Caco-2 (cell line): Measurements from ENCODE around the gene PUDP. TPM values are rescaled to one million over a fixed set of nuclear protein-coding genes. Genes with fewer than 3 reads are reported as not detected.

Experiments
- BruUV-seq: library from RNA; stranded (reverse); fragments of 400-500 nt; replicated peaks from 2 replicates; lab custom pipeline; 2021; lab: Mats Ljungman, UMichigan
- CTCF ChIA-PET: fragments of 300-600 bp; sonication (Branson Sonifier 250); formaldehyde crosslinking; loops from one replicate; lab custom pipeline; 2022; ENCODE audit warnings: antibody characterized with exemption; lab: Charles Lee
- POLR2A ChIA-PET: fragments of 300-600 bp; sonication (Branson Sonifier 250); formaldehyde crosslinking; loops from one replicate; lab custom pipeline; 2022; ENCODE audit warnings: antibody characterized with exemption; lab: Charles Lee
- DNase-seq, 2 experiments: peaks; one replicate each; pipeline versions ENCODE4 v3.0.0 to v3.0.0-alpha.2; 2020 to 2022
- H3K27me3 ChIP-seq: replicated peaks from 2 replicates; pipeline ENCODE4 v1.6.0; 2011; ENCODE audit warnings: low read length; ENCODE audit not compliant: control insufficient read depth, insufficient read depth
- H3K36me3 ChIP-seq: 2 replicates; pipeline ENCODE4 v1.5.1; 2011; ENCODE audit warnings: low read length; ENCODE audit not compliant: control insufficient read depth, insufficient read depth
- H3K4me1 ChIP-seq: fragments of 250-450 bp; sonication (Bioruptor Pico); 2 replicates; pipeline ENCODE4 v1.5.1; 2020; ENCODE audit warnings: mild to moderate bottlenecking
- H3K4me3 ChIP-seq: 2 replicates; pipeline ENCODE4 v1.5.1; 2011; ENCODE audit warnings: low read depth, mild to moderate bottlenecking, control low read depth, low read length
- H3K9me3 ChIP-seq: fragments of 250-450 bp; sonication (Bioruptor Pico); 2 replicates; pipeline ENCODE4 v1.5.1; 2020; ENCODE audit warnings: mild to moderate bottlenecking, moderate library complexity
- H3K27ac Mint-ChIP-seq: one replicate; pipeline ENCODE4 v1.8.0; 2022; ENCODE audit warnings: mixed read lengths; ENCODE audit not compliant: unreplicated experiment
- H3K27me3 Mint-ChIP-seq: one replicate; pipeline ENCODE4 v1.8.0; 2022; ENCODE audit warnings: mixed read lengths; ENCODE audit not compliant: insufficient read depth, unreplicated experiment
- H3K36me3 Mint-ChIP-seq: one replicate; pipeline ENCODE4 v1.8.0; 2022; ENCODE audit warnings: mild to moderate bottlenecking, mixed read lengths; ENCODE audit not compliant: insufficient read depth, unreplicated experiment
- H3K4me1 Mint-ChIP-seq: one replicate; pipeline ENCODE4 v1.8.0; 2022; ENCODE audit warnings: low read depth, mixed read lengths; ENCODE audit not compliant: unreplicated experiment
- H3K4me3 Mint-ChIP-seq: one replicate; pipeline ENCODE4 v1.8.0; 2022; ENCODE audit warnings: mild to moderate bottlenecking, moderate library complexity, mixed read lengths; ENCODE audit not compliant: unreplicated experiment
- H3K9me3 Mint-ChIP-seq: one replicate; pipeline ENCODE4 v1.8.0; 2022; ENCODE audit warnings: mixed read lengths; ENCODE audit not compliant: unreplicated experiment
- CTCF ChIP-seq, 2 experiments: fragments of 200-600 bp in 1 of 2; IDR thresholded peaks; 1 replicate in 1 of 2; 2 replicates in 1 of 2; pipeline versions ENCODE4 v1.5.1 to v1.8.0; 2011 to 2022; ENCODE audit warnings: antibody characterized with exemption in 1 of 2, control low read depth in 1 of 2, inconsistent platforms in 1 of 2, low read depth in 1 of 2, low read length in 1 of 2, mild to moderate bottlenecking in 1 of 2, moderate library complexity in 1 of 2; ENCODE audit not compliant: insufficient read depth in 1 of 2, severe bottlenecking in 1 of 2, unreplicated experiment in 1 of 2
- intact Hi-C: fragments of 100-400 bp; cut with micrococcal nuclease; formaldehyde crosslinking; loops from one replicate; pipeline ENCODE4 v1.10.0; 2022; ENCODE audit not compliant: unreplicated experiment
- total RNA-seq: library from RNA; stranded (reverse); gene quantifications from 2 replicates; pipeline ENCODE4 v1.2.3, GENCODE V29; 2022

Gene PUDP
- total RNA-seq, 1 experiment from 2014 or later, result 57.5 TPM

- H3K36me3 ChIP-seq, result no peaks in the 10 kb centered on the region
- H3K4me3 ChIP-seq, result no peak overlapping the region
- DNase-seq, result no peak
- CTCF ChIA-PET, result no interaction called here
- Mint-ChIP-seq H3K27ac (no peak overlapping the region), H3K9me3 (no peaks in the 10 kb centered on the region), H3K27me3 (no peaks in the 10 kb centered on the region), H3K4me1 (no peaks in the 10 kb centered on the region), H3K4me3 (no peak overlapping the region), H3K36me3 (no peaks in the 10 kb centered on the region)
- POLR2A ChIA-PET, result no interaction called here
- no peaks in the 10 kb centered on the region for H3K4me1 ChIP-seq
- no peaks in the 10 kb centered on the region for H3K27me3 ChIP-seq
- intact Hi-C loops, result no loop called here
- no peak for TF ChIP-seq CTCF (IDR thresholded peaks at IDR 0.05; ENCODE audit: insufficient read depth in 1 of 2, low read depth in 1 of 2, low read length in 1 of 2, severe bottlenecking in 1 of 2, unreplicated experiment in 1 of 2)
- H3K9me3 ChIP-seq, result no peaks in the 10 kb centered on the region
- no TSS peak for BruUV-seq
Measured at GRCh38 chrX:7077241-7078230, 70.4 kb downstream of the PUDP start.

GRCh38 chrX:7076245-7076661 lies 71.7 kb downstream of the PUDP start:
- CTCF ChIA-PET, result no interaction called here
- H3K4me3 ChIP-seq, result no peak overlapping the region
- Mint-ChIP-seq H3K9me3 (no peaks in the 10 kb centered on the region), H3K4me3 (no peak overlapping the region), H3K27ac (no peak overlapping the region), H3K4me1 (peaks cover 4% of the 10 kb centered on the region), H3K27me3 (no peaks in the 10 kb centered on the region), H3K36me3 (peaks cover 4% of the 10 kb centered on the region)
- no peak for TF ChIP-seq CTCF (IDR thresholded peaks at IDR 0.05; ENCODE audit: insufficient read depth in 1 of 2, low read depth in 1 of 2, low read length in 1 of 2, severe bottlenecking in 1 of 2, unreplicated experiment in 1 of 2)
- no TSS peak for BruUV-seq
- H3K9me3 ChIP-seq, result no peaks in the 10 kb centered on the region
- no peaks in the 10 kb centered on the region for H3K27me3 ChIP-seq
- DNase-seq, result no peak
- POLR2A ChIA-PET, result no interaction called here
- intact Hi-C loops, result no loop called here
- H3K4me1 ChIP-seq, result no peaks in the 10 kb centered on the region
- H3K36me3 ChIP-seq, result no peaks in the 10 kb centered on the region

- intact Hi-C loops, result no loop called here
- CTCF ChIA-PET, result no interaction called here
Measured at GRCh38 chrX:7074908-7075204, 73.1 kb downstream of the PUDP start.

More at GRCh38 chrX:7074908-7075204, 73.1 kb downstream of the PUDP start:
- TF ChIP-seq CTCF (IDR thresholded peaks at IDR 0.05; ENCODE audit: insufficient read depth in 1 of 2, low read depth in 1 of 2, low read length in 1 of 2, severe bottlenecking in 1 of 2, unreplicated experiment in 1 of 2), result no peak
- POLR2A ChIA-PET, result no interaction called here
- no peak overlapping the region for H3K4me3 Mint-ChIP-seq
- no peaks in the 10 kb centered on the region for H3K27me3 ChIP-seq
- H3K9me3 Mint-ChIP-seq, result no peaks in the 10 kb centered on the region
- H3K9me3 ChIP-seq, result no peaks in the 10 kb centered on the region
- H3K4me1 Mint-ChIP-seq, result peaks cover 7% of the 10 kb centered on the region
- peaks cover 7% of the 10 kb centered on the region for H3K36me3 Mint-ChIP-seq
- no TSS peak for BruUV-seq
- H3K27ac Mint-ChIP-seq, result no peak overlapping the region
- H3K27me3 Mint-ChIP-seq, result no peaks in the 10 kb centered on the region
- no peak overlapping the region for H3K4me3 ChIP-seq
- H3K36me3 ChIP-seq, result no peaks in the 10 kb centered on the region
- peaks cover 1% of the 10 kb centered on the region; the same call in 1 of the 2 replicates for H3K4me1 ChIP-seq
- no peak for DNase-seq
